PFSK-1 (cell line): Measurements from ENCODE around the gene POMT1.

Source experiments
- FOXP2 ChIP-seq: optimal IDR thresholded peaks from 2 replicates; pipeline ENCODE3; 2011; ENCODE audit warnings: borderline replicate concordance, control low read depth, inconsistent platforms; ENCODE audit not compliant: insufficient read depth; ENCODE audit errors: extremely low read length, extremely low read depth
- POLR2AphosphoS5 ChIP-seq: IDR thresholded peaks from 2 replicates; pipeline ENCODE4 v1.6.1; 2012; ENCODE audit warnings: low read depth, mild to moderate bottlenecking, control low read depth, low read length, moderate library complexity
- REST ChIP-seq, 2 experiments: IDR thresholded peaks; 2 replicates each; pipeline versions ENCODE4 v1.6.1 to v1.8.0; 2011 to 2012; ENCODE audit warnings: low read depth in 2 of 2, low read length in 2 of 2, control low read depth in 1 of 2, inconsistent platforms in 1 of 2, mild to moderate bottlenecking in 1 of 2, moderate library complexity in 1 of 2; ENCODE audit not compliant: insufficient read depth in 1 of 2
- SIN3A ChIP-seq: IDR thresholded peaks from 2 replicates; pipeline ENCODE4 v1.6.1; 2012; ENCODE audit warnings: mild to moderate bottlenecking, low read length, moderate library complexity, borderline replicate concordance; ENCODE audit not compliant: insufficient read depth
- TAF1 ChIP-seq: IDR thresholded peaks from 2 replicates; pipeline ENCODE4 v1.6.1; 2012; ENCODE audit warnings: low read length, control low read depth, borderline replicate concordance; ENCODE audit not compliant: insufficient read depth

The POMT1 gene

DNA sequence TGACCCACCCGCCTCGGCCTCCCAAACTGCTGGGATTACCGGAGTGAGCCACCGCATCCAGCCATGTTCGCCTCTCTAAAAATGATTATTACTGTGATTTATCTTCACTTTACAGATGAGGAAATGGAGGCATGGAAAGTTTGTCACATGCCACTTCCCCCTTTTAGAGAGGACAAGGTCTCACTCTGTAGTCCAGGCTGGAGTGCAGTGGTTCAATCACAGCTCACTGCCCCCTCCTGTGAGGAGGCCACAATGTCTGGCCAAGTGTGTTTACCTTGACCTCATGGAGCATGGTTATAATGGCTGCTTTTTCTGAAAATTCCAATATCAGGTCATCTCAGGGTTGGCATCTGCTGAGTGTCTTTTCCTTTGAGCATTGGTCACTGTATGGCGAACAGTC, 49.3 kb downstream of the POMT1 start:
- TF ChIP-seq TAF1, result no peak
- TF ChIP-seq POLR2AphosphoS5, result no peak
- no peak for TF ChIP-seq SIN3A
- TF ChIP-seq FOXP2, result no peak
- TF ChIP-seq REST (IDR thresholded peaks at IDR 0.05; ENCODE audit: insufficient read depth in 1 of 2, low read depth in 2 of 2, low read length in 2 of 2), result no peak

GRCh38 chr9:131554087-131554842, 51.5 kb downstream of the POMT1 start:
- TF ChIP-seq SIN3A (no peak), REST (IDR thresholded peaks at IDR 0.05; ENCODE audit: insufficient read depth in 1 of 2, low read depth in 2 of 2, low read length in 2 of 2) (no peak), FOXP2 (no peak), TAF1 (no peak), POLR2AphosphoS5 (no peak)

DNA sequence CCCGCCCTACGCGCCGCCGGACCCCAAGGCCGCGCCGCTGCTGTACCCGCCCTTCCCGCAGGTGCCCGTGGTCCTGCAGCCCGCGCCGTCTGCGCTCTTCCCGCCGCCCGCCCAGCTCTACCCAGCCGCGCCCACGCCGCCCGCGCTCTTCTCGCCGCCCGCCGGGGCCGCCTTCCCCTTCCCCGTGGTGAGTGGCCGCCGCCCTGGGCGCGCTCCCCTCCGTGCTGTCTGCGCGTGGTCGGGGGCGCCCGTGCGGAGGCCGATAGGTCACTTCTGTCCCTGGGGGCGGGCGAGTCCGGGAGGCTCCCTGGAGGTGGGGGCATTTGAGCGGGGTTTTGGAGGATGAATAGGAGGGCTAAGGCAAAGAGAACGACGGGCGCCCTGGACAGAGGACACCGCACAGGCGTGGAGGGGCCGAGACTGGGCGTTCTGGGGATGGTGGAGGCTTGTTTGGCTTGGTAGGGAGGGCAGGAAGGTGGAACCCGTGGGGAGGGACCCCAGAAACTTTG, 52.2 kb downstream of the POMT1 start:
- TF ChIP-seq REST (IDR thresholded peaks at IDR 0.05; ENCODE audit: insufficient read depth in 1 of 2, low read depth in 2 of 2, low read length in 2 of 2) (no peak), POLR2AphosphoS5 (no peak), FOXP2 (no peak), SIN3A (no peak), TAF1 (no peak)

GRCh38 chr9:131555841-131556673, 53.3 kb downstream of the POMT1 start:
- TF ChIP-seq SIN3A, result no peak
- no peak for TF ChIP-seq POLR2AphosphoS5
- TF ChIP-seq REST (IDR thresholded peaks at IDR 0.05; ENCODE audit: insufficient read depth in 1 of 2, low read depth in 2 of 2, low read length in 2 of 2), result no peak
- TF ChIP-seq TAF1, result no peak
